OCI-LY3 (cell line): ENCODE measurements around the gene FIZ1.
A peak's percentile ranks its signal among the peaks of the same experiment; 100 is the strongest.

Experiments
- H2AFZ ChIP-seq: fragments of 200-600, 300-600 bp; shearing (Covaris generic); 2 replicates; pipeline ENCODE4 v1.6.0; 2014; ENCODE audit warnings: antibody characterized with exemption, low read depth, low read length
- H3K27ac ChIP-seq: fragments of 200-600, 300-600 bp; sonication (generic); 2 replicates; pipeline ENCODE4 v1.5.1; 2014; ENCODE audit warnings: mild to moderate bottlenecking, low read length, moderate library complexity, mixed read lengths
- H3K27me3 ChIP-seq: fragments of 200-600, 300-600 bp; sonication (generic); 2 replicates; pipeline ENCODE4 v1.6.1; 2014; ENCODE audit warnings: low read depth, low read length, mixed read lengths
- H3K36me3 ChIP-seq: fragments of 200-600, 300-600 bp; sonication (generic); replicated peaks from 2 replicates; pipeline ENCODE3; 2014; ENCODE audit warnings: low read depth, low read length, mixed read lengths
- H3K4me1 ChIP-seq: fragments of 300-600, 200-600 bp; sonication (generic); 2 replicates; pipeline ENCODE4 v1.6.1; 2014; ENCODE audit warnings: low read length, mixed read lengths
- H3K4me2 ChIP-seq: fragments of 200-600, 300-600 bp; sonication (generic); 2 replicates; pipeline ENCODE4 v1.6.1; 2014; ENCODE audit warnings: low read length, mixed read lengths
- H3K4me3 ChIP-seq: fragments of 300-600, 200-600 bp; sonication (generic); 2 replicates; pipeline ENCODE4 v1.5.1; 2014; ENCODE audit warnings: antibody characterized with exemption, mild to moderate bottlenecking, low read length, moderate library complexity
- H3K79me2 ChIP-seq: fragments of 300-600, 200-600 bp; shearing (Covaris generic); 2 replicates; pipeline ENCODE4 v1.6.1; 2014; ENCODE audit warnings: mild to moderate bottlenecking, low read length, mixed read lengths
- H3K9ac ChIP-seq: fragments of 300-600, 200-600 bp; shearing (Covaris generic); 2 replicates; pipeline ENCODE4 v1.6.0; 2014; ENCODE audit warnings: mild to moderate bottlenecking, low read length, moderate library complexity
- H3K9me3 ChIP-seq: fragments of 200-600, 300-600 bp; shearing (Covaris generic); 2 replicates; pipeline ENCODE4 v1.6.1; 2014; ENCODE audit warnings: low read length, mixed read lengths; ENCODE audit not compliant: insufficient read depth
- H4K20me1 ChIP-seq: fragments of 200-600, 300-600 bp; sonication (generic); 2 replicates; pipeline ENCODE4 v1.6.1; 2016; ENCODE audit warnings: low read length, mixed read lengths; ENCODE audit not compliant: insufficient read depth
- CTCF ChIP-seq: fragments of 200-600, 300-600 bp; sonication (generic); IDR thresholded peaks from 2 replicates; pipeline ENCODE4 v1.5.1; 2014; ENCODE audit warnings: antibody characterized with exemption, low read length, low read depth
- EZH2phosphoT487 ChIP-seq: fragments of 200-600 bp; shearing (Covaris generic); IDR thresholded peaks from 2 replicates; pipeline ENCODE4 v1.6.1; 2018; ENCODE audit warnings: antibody characterized with exemption, mixed run types, low read depth

FIZ1 gene

GRCh38 chr19:55599468-55599841, at the start of gene FIZ1:
FIZ1 (minus strand) TSS chr19:55599517; CDS start chr19:55597865, 1,652 bp downstream.
- H3K4me2 ChIP-seq = peak within 1 kb of the TSS; percentile 99
- H3K27me3 ChIP-seq = no peaks in the 10 kb centered on the region
- H3K36me3 ChIP-seq = peaks cover 17% of the 10 kb centered on the region
- H3K9ac ChIP-seq = peak within 1 kb of the TSS; percentile 92
- peak within 1 kb of the TSS; percentile 85 for H3K27ac ChIP-seq
- no peaks in the 10 kb centered on the region for H3K9me3 ChIP-seq
- H4K20me1 ChIP-seq = no peaks in the 10 kb centered on the region
- TF ChIP-seq CTCF (no peak), EZH2phosphoT487 (no peak)
- H3K4me1 ChIP-seq = peaks cover 17% of the 10 kb centered on the region
- H2AFZ ChIP-seq = peak within 1 kb of the TSS; percentile 77; the same call in 1 of the 2 replicates
- peak within 1 kb of the TSS; percentile 80 for H3K4me3 ChIP-seq
- H3K79me2 ChIP-seq = peaks cover 12% of the 10 kb centered on the region

- Histone ChIP-seq H3K79me2 (peaks cover 42% of the 10 kb centered on the region), H3K27ac (peak overlapping the region; percentile 63), H3K4me3 (peak overlapping the region; percentile 83), H3K4me1 (peaks cover 32% of the 10 kb centered on the region), H4K20me1 (no peaks in the 10 kb centered on the region), H3K9me3 (no peaks in the 10 kb centered on the region), H3K4me2 (peak overlapping the region; percentile 91), H3K27me3 (no peaks in the 10 kb centered on the region), H3K36me3 (peaks cover 10% of the 10 kb centered on the region), H2AFZ (peak overlapping the region; percentile 52; the same call in 1 of the 2 replicates), H3K9ac (peak overlapping the region; percentile 91)
- TF ChIP-seq EZH2phosphoT487 = no peak
- no peak for TF ChIP-seq CTCF
These were observed 49.4 kb upstream of the FIZ1 start for GRCh38 chr19:55648585-55649267.

GRCh38 chr19:55647732-55648584, 48.6 kb upstream of the FIZ1 start, which contains the start of gene CCDC106:
CCDC106 (plus strand) TSS chr19:55648212; CDS start chr19:55649047, 835 bp downstream.
- H3K4me1 ChIP-seq = peaks cover 32% of the 10 kb centered on the region
- no peaks in the 10 kb centered on the region for H3K27me3 ChIP-seq
- H3K27ac ChIP-seq = peak within 1 kb of the TSS; percentile 63
- peaks cover 49% of the 10 kb centered on the region for H3K79me2 ChIP-seq
- peak within 1 kb of the TSS; percentile 83 for H3K4me3 ChIP-seq
- H3K9me3 ChIP-seq = no peaks in the 10 kb centered on the region
- peak within 1 kb of the TSS; percentile 52 for H2AFZ ChIP-seq
- peaks cover 10% of the 10 kb centered on the region for H3K36me3 ChIP-seq
- H3K9ac ChIP-seq = peak within 1 kb of the TSS; percentile 91
- peak within 1 kb of the TSS; percentile 91 for H3K4me2 ChIP-seq
- H4K20me1 ChIP-seq = no peaks in the 10 kb centered on the region
- no peak for TF ChIP-seq EZH2phosphoT487
- TF ChIP-seq CTCF = no peak
